Measurements from ENCODE around the gene ADAM12. TPM values are rescaled to one million over a fixed set of nuclear protein-coding genes. Genes with fewer than 3 reads are reported as not detected.

The ADAM12 gene
- total RNA-seq, 2 experiments from 2014 or later = 1.2 to 1.5 TPM

GRCh38 chr10:126353666-126354065 lies 34.6 kb downstream of the ADAM12 start:
- ATAC-seq (ENCODE audit: poor library complexity) = no peak
- Mint-ChIP-seq H3K36me3 (ENCODE audit: low read depth) (no peaks in the 10 kb centered on the region), H3K27ac (no peak overlapping the region), H3K27me3 (no peaks in the 10 kb centered on the region), H3K9me3 (peaks cover 15% of the 10 kb centered on the region), H3K4me3 (no peak overlapping the region), H3K4me1 (ENCODE audit: low read depth) (no peaks in the 10 kb centered on the region)
- intact Hi-C loops (cut with DNase I, micrococcal nuclease) = no loop called here
- Histone ChIP-seq H3K4me1 (ENCODE audit: insufficient read depth, low read length) (no peaks in the 10 kb centered on the region), H3K27ac (ENCODE audit: low read depth in 1 of 2, low read length in 2 of 2) (no peak overlapping the region), H3K36me3 (ENCODE audit: insufficient read depth, low read length) (no peaks in the 10 kb centered on the region), H3K27me3 (ENCODE audit: control insufficient read depth in 1 of 2, insufficient read depth in 2 of 2, low read length in 2 of 2) (no peaks in the 10 kb centered on the region), H3K4me3 (ENCODE audit: low read length) (no peak overlapping the region), H3K9me3 (ENCODE audit: control insufficient read depth in 1 of 2, insufficient read depth in 1 of 2, low read length in 2 of 2) (peaks cover 11 to 19% of the 10 kb centered on the region in 2 experiments)
- CTCF ChIA-PET = no interaction called here
- DNase-seq = no peak
- no peak for TF ChIP-seq CTCF (IDR thresholded peaks at IDR 0.05)
- POLR2A ChIA-PET = no interaction called here

- Histone ChIP-seq H3K4me1 (ENCODE audit: insufficient read depth, low read length) (no peaks in the 10 kb centered on the region), H3K9me3 (ENCODE audit: control insufficient read depth in 1 of 2, insufficient read depth in 1 of 2, low read length in 2 of 2) (peaks cover 11 to 15% of the 10 kb centered on the region in 2 experiments), H3K27ac (ENCODE audit: low read depth in 1 of 2, low read length in 2 of 2) (no peak overlapping the region), H3K36me3 (ENCODE audit: insufficient read depth, low read length) (no peaks in the 10 kb centered on the region), H3K27me3 (ENCODE audit: control insufficient read depth in 1 of 2, insufficient read depth in 2 of 2, low read length in 2 of 2) (no peaks in the 10 kb centered on the region), H3K4me3 (ENCODE audit: low read length) (no peak overlapping the region)
- Mint-ChIP-seq H3K27ac (no peak overlapping the region), H3K27me3 (no peaks in the 10 kb centered on the region), H3K36me3 (ENCODE audit: low read depth) (no peaks in the 10 kb centered on the region), H3K4me3 (no peak overlapping the region), H3K4me1 (ENCODE audit: low read depth) (no peaks in the 10 kb centered on the region), H3K9me3 (peaks cover 13% of the 10 kb centered on the region)
- DNase-seq (no peak), ATAC-seq (ENCODE audit: poor library complexity) (no peak)
- ChIA-PET POLR2A (no interaction called here), CTCF (no interaction called here)
- intact Hi-C loops (cut with DNase I, micrococcal nuclease) = no loop called here
- no peak for TF ChIP-seq CTCF (IDR thresholded peaks at IDR 0.05)
Observed at GRCh38 chr10:126352453-126352852, 35.8 kb downstream of the ADAM12 start.

- Histone ChIP-seq H3K4me1 (ENCODE audit: insufficient read depth, low read length) (no peaks in the 10 kb centered on the region), H3K4me3 (ENCODE audit: low read length) (no peak overlapping the region), H3K36me3 (ENCODE audit: insufficient read depth, low read length) (no peaks in the 10 kb centered on the region), H3K27me3 (ENCODE audit: control insufficient read depth in 1 of 2, insufficient read depth in 2 of 2, low read length in 2 of 2) (no peaks in the 10 kb centered on the region), H3K9me3 (ENCODE audit: control insufficient read depth in 1 of 2, insufficient read depth in 1 of 2, low read length in 2 of 2) (peaks cover 0 to 15% of the 10 kb centered on the region in 2 experiments), H3K27ac (ENCODE audit: low read depth in 1 of 2, low read length in 2 of 2) (no peak overlapping the region)
- no peak overlapping the region for H3K27ac Mint-ChIP-seq
- intact Hi-C loops (cut with DNase I, micrococcal nuclease) = no loop called here
- ChIA-PET CTCF (no interaction called here), POLR2A (no interaction called here)
- ATAC-seq (ENCODE audit: poor library complexity) (no peak), DNase-seq (no peak)
- peaks cover 5% of the 10 kb centered on the region for H3K9me3 Mint-ChIP-seq
- TF ChIP-seq CTCF (IDR thresholded peaks at IDR 0.05) = no peak
- H3K27me3 Mint-ChIP-seq = no peaks in the 10 kb centered on the region
- no peaks in the 10 kb centered on the region for H3K4me1 Mint-ChIP-seq (ENCODE audit: low read depth)
- no peaks in the 10 kb centered on the region for H3K36me3 Mint-ChIP-seq (ENCODE audit: low read depth)
- no peak overlapping the region for H3K4me3 Mint-ChIP-seq
Observed at GRCh38 chr10:126351021-126351420, 37.3 kb downstream of the ADAM12 start.

Measured in CD4-positive, alpha-beta T cell (primary cell).